ENCODE measurements around the gene POU3F3.

The POU3F3 gene

GRCh38 chr2:104866122-104866864, 12.4 kb downstream of the POU3F3 start:
- H3K36me3 ChIP-seq (ENCODE audit: control insufficient read depth, insufficient read depth, low read length): no peaks in the 10 kb centered on the region
- no peak overlapping the region for H3K4me3 ChIP-seq (ENCODE audit: low read length)
- peaks cover 44% of the 10 kb centered on the region for H3K27me3 ChIP-seq (ENCODE audit: control insufficient read depth, insufficient read depth, low read length)
- no peak overlapping the region for H3K9ac ChIP-seq (ENCODE audit: low read length)
- no peaks in the 10 kb centered on the region for H3K4me1 ChIP-seq (ENCODE audit: control insufficient read depth, insufficient read depth, low read length)
- H3K27ac ChIP-seq (ENCODE audit: low read depth, low read length): no peak overlapping the region

DNA sequence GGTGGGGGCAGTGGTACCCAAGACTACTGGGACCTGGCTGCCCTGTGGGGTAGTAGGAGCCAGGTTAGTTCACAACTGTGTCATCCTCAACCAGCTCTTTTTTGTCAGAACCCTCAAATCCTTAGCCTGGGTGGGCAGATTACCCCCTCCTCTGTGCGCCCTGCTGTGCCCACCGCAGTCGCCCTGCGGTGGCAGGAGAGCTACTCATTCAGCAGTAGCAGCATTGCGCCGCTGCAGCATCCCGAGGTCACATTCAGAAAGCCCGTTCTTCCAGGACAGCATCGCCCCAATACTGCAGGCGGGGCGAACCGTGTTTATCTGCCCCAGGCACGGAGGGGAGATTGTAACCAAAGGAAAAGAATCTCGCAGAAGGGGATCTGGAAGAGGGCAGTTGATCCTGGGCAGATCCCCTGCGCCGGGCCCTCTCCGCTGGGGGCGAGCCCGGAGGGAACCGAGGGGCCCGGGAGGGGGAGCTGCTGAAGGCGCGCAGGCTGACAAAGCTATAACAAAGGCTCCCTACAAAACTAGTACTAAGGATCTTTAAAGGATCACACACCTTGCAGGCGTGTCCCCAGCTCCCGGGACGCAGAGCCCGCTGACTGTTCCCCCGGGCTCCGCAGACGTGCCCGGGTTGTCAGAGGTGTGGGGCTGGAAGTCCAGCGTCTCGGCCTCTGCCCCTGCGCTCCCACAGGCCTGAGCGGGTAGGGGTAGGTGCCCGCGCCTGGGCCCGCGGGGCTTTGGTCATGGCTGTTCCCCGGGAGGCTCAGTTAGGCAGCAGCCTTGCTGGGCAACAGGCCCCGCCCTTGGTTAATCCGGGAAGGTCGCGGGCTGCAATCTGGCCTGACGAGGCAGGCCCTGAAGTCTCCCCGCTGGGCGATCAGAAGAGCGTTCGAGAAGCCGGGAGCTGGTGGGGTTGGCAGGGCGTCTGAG, 13.2 kb downstream of the POU3F3 start:
- Histone ChIP-seq H3K27ac (ENCODE audit: low read depth, low read length) (no peak overlapping the region), H3K4me1 (ENCODE audit: control insufficient read depth, insufficient read depth, low read length) (no peaks in the 10 kb centered on the region), H3K36me3 (ENCODE audit: control insufficient read depth, insufficient read depth, low read length) (no peaks in the 10 kb centered on the region), H3K4me3 (ENCODE audit: low read length) (no peak overlapping the region), H3K9ac (ENCODE audit: low read length) (no peak overlapping the region), H3K27me3 (ENCODE audit: control insufficient read depth, insufficient read depth, low read length) (peaks cover 43% of the 10 kb centered on the region)

GRCh38 chr2:104867813-104868504, 14.0 kb downstream of the POU3F3 start:
- no peak overlapping the region for H3K27ac ChIP-seq (ENCODE audit: low read depth, low read length)
- no peaks in the 10 kb centered on the region for H3K36me3 ChIP-seq (ENCODE audit: control insufficient read depth, insufficient read depth, low read length)
- peaks cover 3% of the 10 kb centered on the region for H3K4me1 ChIP-seq (ENCODE audit: control insufficient read depth, insufficient read depth, low read length)
- no peak overlapping the region for H3K9ac ChIP-seq (ENCODE audit: low read length)
- no peak overlapping the region for H3K4me3 ChIP-seq (ENCODE audit: low read length)
- peaks cover 37% of the 10 kb centered on the region for H3K27me3 ChIP-seq (ENCODE audit: control insufficient read depth, insufficient read depth, low read length)

GRCh38 chr2:104868505-104868866, 14.6 kb downstream of the POU3F3 start:
- no peak overlapping the region for H3K27ac ChIP-seq (ENCODE audit: low read depth, low read length)
- H3K9ac ChIP-seq (ENCODE audit: low read length): no peak overlapping the region
- H3K36me3 ChIP-seq (ENCODE audit: control insufficient read depth, insufficient read depth, low read length): no peaks in the 10 kb centered on the region
- no peak overlapping the region for H3K4me3 ChIP-seq (ENCODE audit: low read length)
- peaks cover 33% of the 10 kb centered on the region for H3K27me3 ChIP-seq (ENCODE audit: control insufficient read depth, insufficient read depth, low read length)
- H3K4me1 ChIP-seq (ENCODE audit: control insufficient read depth, insufficient read depth, low read length): peaks cover 4% of the 10 kb centered on the region

DNA sequence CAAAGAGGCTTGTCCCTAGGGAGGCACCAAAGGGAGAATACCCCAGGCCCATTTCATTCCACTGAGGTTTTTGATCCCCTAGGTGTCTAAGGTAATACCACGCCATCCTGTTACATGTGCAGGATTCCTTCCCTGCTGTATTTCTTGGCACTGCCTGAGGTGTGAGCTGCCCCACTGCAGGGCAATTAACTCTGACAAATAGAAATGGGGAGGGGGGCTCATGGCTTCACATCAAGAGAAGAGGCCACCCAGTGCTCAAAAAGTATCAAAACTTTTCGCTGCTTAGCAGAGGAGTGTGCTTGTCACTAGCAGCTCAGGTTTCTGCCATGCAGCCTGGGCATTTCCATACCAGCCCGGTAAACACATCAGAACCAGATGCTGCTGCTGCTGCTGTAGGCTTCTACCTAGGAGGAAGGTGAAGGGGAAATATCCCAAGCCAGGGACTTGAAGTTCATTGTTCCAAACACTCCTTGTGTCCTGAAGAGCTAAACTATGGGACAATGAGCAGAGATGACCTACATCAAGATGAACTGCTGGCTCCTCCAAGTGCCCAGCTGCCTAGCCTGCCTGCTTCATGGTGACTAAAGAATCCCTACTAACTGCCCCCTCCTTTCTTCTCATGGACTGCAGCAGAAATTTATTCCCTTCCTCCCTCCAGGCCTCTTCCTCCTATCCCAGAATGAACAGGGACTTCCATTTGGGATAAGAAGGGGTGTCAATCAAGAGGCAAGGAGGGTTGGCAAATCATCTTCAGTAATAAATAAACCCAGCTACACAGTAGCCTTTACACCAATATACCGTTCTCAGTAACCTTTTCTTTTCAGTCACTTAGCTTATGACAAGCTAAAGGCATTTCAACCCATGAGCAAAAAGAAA, 16.4 kb downstream of the POU3F3 start:
- Histone ChIP-seq H3K36me3 (ENCODE audit: control insufficient read depth, insufficient read depth, low read length) (no peaks in the 10 kb centered on the region), H3K9ac (ENCODE audit: low read length) (no peak overlapping the region), H3K27me3 (ENCODE audit: control insufficient read depth, insufficient read depth, low read length) (peaks cover 29% of the 10 kb centered on the region), H3K27ac (ENCODE audit: low read depth, low read length) (no peak overlapping the region), H3K4me3 (ENCODE audit: low read length) (no peak overlapping the region), H3K4me1 (ENCODE audit: control insufficient read depth, insufficient read depth, low read length) (peaks cover 4% of the 10 kb centered on the region)

GRCh38 chr2:104871649-104871971, 17.7 kb downstream of the POU3F3 start:
- Histone ChIP-seq H3K36me3 (ENCODE audit: control insufficient read depth, insufficient read depth, low read length) (no peaks in the 10 kb centered on the region), H3K27ac (ENCODE audit: low read depth, low read length) (no peak overlapping the region), H3K4me1 (ENCODE audit: control insufficient read depth, insufficient read depth, low read length) (peaks cover 4% of the 10 kb centered on the region), H3K4me3 (ENCODE audit: low read length) (no peak overlapping the region), H3K9ac (ENCODE audit: low read length) (no peak overlapping the region), H3K27me3 (ENCODE audit: control insufficient read depth, insufficient read depth, low read length) (peaks cover 22% of the 10 kb centered on the region)

DNA sequence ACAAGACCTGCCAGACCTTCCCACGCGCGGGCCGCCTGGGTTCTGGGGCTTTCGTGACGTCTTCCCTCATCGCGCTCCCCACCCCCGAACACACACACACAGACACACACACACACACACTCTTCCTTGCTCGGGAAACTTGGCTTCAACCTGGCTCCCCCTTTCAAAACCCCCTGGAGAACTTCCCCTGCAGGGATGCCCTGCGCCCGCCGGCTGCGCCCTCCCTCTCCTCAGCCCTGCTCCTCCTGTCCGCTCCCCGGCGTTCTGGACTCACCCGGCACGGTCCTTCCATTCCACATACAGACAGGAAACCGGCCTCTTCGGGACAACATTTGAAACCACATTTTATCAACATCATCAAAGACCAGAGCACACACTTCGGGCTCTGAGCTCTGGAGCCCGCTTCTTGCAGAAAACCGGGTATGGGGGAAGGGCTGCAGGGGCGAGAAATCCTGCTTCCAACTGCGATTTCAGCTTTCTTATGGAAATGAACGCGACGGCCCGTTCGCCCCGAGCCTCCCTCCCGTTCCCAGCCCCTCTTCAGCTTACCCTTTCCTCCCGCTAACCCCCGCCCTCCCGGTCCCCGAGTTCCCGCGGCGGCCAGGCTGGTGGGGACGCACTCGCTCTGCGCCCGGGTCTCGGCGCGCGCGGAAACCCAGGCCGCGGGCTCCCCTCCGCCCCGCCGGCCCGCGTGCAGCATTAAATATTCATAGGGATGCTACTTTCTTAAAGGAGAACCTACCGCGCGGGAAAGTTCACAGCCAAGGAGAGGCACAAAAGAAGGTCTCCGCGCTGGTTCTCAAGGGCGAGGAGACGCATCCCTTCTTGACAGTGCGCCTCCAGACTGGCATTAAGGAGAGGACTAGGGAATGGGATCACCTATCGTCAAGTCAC, 18.3 kb downstream of the POU3F3 start:
- Histone ChIP-seq H3K36me3 (ENCODE audit: control insufficient read depth, insufficient read depth, low read length) (no peaks in the 10 kb centered on the region), H3K4me1 (ENCODE audit: control insufficient read depth, insufficient read depth, low read length) (peaks cover 4% of the 10 kb centered on the region), H3K9ac (ENCODE audit: low read length) (no peak overlapping the region), H3K4me3 (ENCODE audit: low read length) (peak overlapping the region; percentile 61), H3K27me3 (ENCODE audit: control insufficient read depth, insufficient read depth, low read length) (peaks cover 18% of the 10 kb centered on the region), H3K27ac (ENCODE audit: low read depth, low read length) (no peak overlapping the region)

- Histone ChIP-seq H3K27me3 (ENCODE audit: control insufficient read depth, insufficient read depth, low read length) (peaks cover 18% of the 10 kb centered on the region), H3K36me3 (ENCODE audit: control insufficient read depth, insufficient read depth, low read length) (no peaks in the 10 kb centered on the region), H3K9ac (ENCODE audit: low read length) (no peak overlapping the region), H3K4me1 (ENCODE audit: control insufficient read depth, insufficient read depth, low read length) (peaks cover 4% of the 10 kb centered on the region), H3K27ac (ENCODE audit: low read depth, low read length) (no peak overlapping the region), H3K4me3 (ENCODE audit: low read length) (peak overlapping the region; percentile 61)
Measured at GRCh38 chr2:104872866-104873688, 19.2 kb downstream of the POU3F3 start.

GRCh38 chr2:104873689-104874054, 19.8 kb downstream of the POU3F3 start:
- peaks cover 12% of the 10 kb centered on the region for H3K27me3 ChIP-seq (ENCODE audit: control insufficient read depth, insufficient read depth, low read length)
- no peaks in the 10 kb centered on the region for H3K36me3 ChIP-seq (ENCODE audit: control insufficient read depth, insufficient read depth, low read length)
- H3K4me1 ChIP-seq (ENCODE audit: control insufficient read depth, insufficient read depth, low read length): peaks cover 4% of the 10 kb centered on the region
- no peak overlapping the region for H3K27ac ChIP-seq (ENCODE audit: low read depth, low read length)
- H3K9ac ChIP-seq (ENCODE audit: low read length): no peak overlapping the region
- peak overlapping the region; percentile 61 for H3K4me3 ChIP-seq (ENCODE audit: low read length)

DNA sequence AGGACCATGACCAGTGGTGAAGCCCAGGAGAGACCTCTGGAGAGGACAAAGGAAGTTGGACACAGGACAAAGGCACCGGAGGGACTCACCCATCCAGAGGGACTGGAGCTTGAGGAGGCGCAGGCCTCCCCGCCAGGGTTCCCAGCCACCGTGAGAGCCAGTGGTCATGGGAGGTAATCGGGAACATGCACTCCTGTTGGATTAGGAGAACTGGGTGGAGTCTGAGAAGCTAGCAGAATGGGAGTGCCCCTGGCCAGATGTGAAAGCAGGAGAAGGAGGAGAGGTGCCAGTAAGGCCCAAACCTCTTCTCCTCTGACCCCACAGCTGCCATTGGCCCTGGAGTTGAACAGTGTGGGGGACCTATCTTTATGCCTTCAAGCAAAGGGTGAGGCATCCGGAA, 20.3 kb downstream of the POU3F3 start:
- H3K9ac ChIP-seq (ENCODE audit: low read length): no peak overlapping the region
- no peaks in the 10 kb centered on the region for H3K36me3 ChIP-seq (ENCODE audit: control insufficient read depth, insufficient read depth, low read length)
- no peak overlapping the region for H3K4me3 ChIP-seq (ENCODE audit: low read length)
- H3K4me1 ChIP-seq (ENCODE audit: control insufficient read depth, insufficient read depth, low read length): peaks cover 4% of the 10 kb centered on the region
- H3K27ac ChIP-seq (ENCODE audit: low read depth, low read length): no peak overlapping the region
- H3K27me3 ChIP-seq (ENCODE audit: control insufficient read depth, insufficient read depth, low read length): peaks cover 12% of the 10 kb centered on the region

Measured in rectal smooth muscle tissue (tissue), 1 donor.